ENCODE measurements around the gene HRC. TPM values are rescaled to one million over a fixed set of nuclear protein-coding genes. Genes with fewer than 3 reads are reported as not detected.

Gene HRC
- total RNA-seq, 1 donor from 2014 or later: not detected

- H3K4me3 ChIP-seq (ENCODE audit: low read depth, low read length): no peak overlapping the region
- DNase-seq (ENCODE audit: low read depth): no peak
- TF ChIP-seq CTCF (conservative IDR thresholded peaks at IDR 0.05; ENCODE audit: low read depth, low read length): no peak
Observed at GRCh38 chr19:49104229-49104864, 50.8 kb downstream of the HRC start.

- no peak for DNase-seq (ENCODE audit: low read depth)
- no peak for TF ChIP-seq CTCF (conservative IDR thresholded peaks at IDR 0.05; ENCODE audit: low read depth, low read length)
- no peak overlapping the region for H3K4me3 ChIP-seq (ENCODE audit: low read depth, low read length)
Observed at GRCh38 chr19:49103331-49104085, 51.7 kb downstream of the HRC start.

- no peak for DNase-seq (ENCODE audit: low read depth)
- no peak overlapping the region for H3K4me3 ChIP-seq (ENCODE audit: low read depth, low read length)
- TF ChIP-seq CTCF (conservative IDR thresholded peaks at IDR 0.05; ENCODE audit: low read depth, low read length): no peak
Observed at GRCh38 chr19:49102303-49102702, 52.9 kb downstream of the HRC start.

Other genes with a start within 250 kb of the HRC start
- gene DHDH, start 221.7 kb downstream of the HRC start, total RNA-seq: 0.07 and 0.35 TPM in 2 replicates
- 173 and 179 TPM in 2 replicates for gene BAX, start 200.5 kb downstream of the HRC start, total RNA-seq
- 1,293 and 2,420 TPM in 2 replicates for gene FTL, start 190.1 kb downstream of the HRC start, total RNA-seq
- 42.2 and 42.4 TPM in 2 replicates for gene GYS1, start 162.1 kb downstream of the HRC start, total RNA-seq
- gene RUVBL2, start 161.5 kb downstream of the HRC start, total RNA-seq: 212 and 389 TPM in 2 replicates
- 3.6 TPM in 1 of 2 replicates, not detected in the other for gene LHB, start 138.3 kb downstream of the HRC start, total RNA-seq
- gene CGB3, start 131.1 kb downstream of the HRC start, total RNA-seq: not detected in 2 replicates
- gene CGB2, start 123.5 kb downstream of the HRC start, total RNA-seq: not detected in 2 replicates
- not detected in 2 replicates for gene CGB1, start 118.5 kb downstream of the HRC start, total RNA-seq
- gene CGB5, start 111.5 kb downstream of the HRC start, total RNA-seq: not detected in 2 replicates
- 1.2 TPM in 2 replicates for gene CGB8, start 106.3 kb downstream of the HRC start, total RNA-seq
- gene CGB7, start 97.6 kb downstream of the HRC start, total RNA-seq: 0.36 and 1.8 TPM in 2 replicates
- 0.22 and 1.3 TPM in 2 replicates for gene NTF4, start 90.6 kb downstream of the HRC start, total RNA-seq
- gene KCNA7, start 82.7 kb downstream of the HRC start, total RNA-seq: not detected in 2 replicates
- 165 and 257 TPM in 2 replicates for gene SNRNP70, start 69.9 kb downstream of the HRC start, total RNA-seq
- 2.2 and 3.7 TPM in 2 replicates for gene LIN7B, start 41.0 kb downstream of the HRC start, total RNA-seq
- gene C19orf73, start 36.3 kb downstream of the HRC start, total RNA-seq: 2.7 and 10.3 TPM in 2 replicates
- 1.7 and 3.3 TPM in 2 replicates for gene PPFIA3, start 35.9 kb downstream of the HRC start, total RNA-seq
- gene TRPM4, start 2.4 kb upstream of the HRC start, total RNA-seq: 11.6 and 13.3 TPM in 2 replicates
- 0.07 and 0.29 TPM in 2 replicates for gene SLC6A16, start 169.8 kb upstream of the HRC start, total RNA-seq
- not detected in 2 replicates for gene CD37, start 180.0 kb upstream of the HRC start, total RNA-seq
- 74.5 and 89.5 TPM in 2 replicates for gene TEAD2, start 207.0 kb upstream of the HRC start, total RNA-seq
- 1.3 TPM in 1 of 2 replicates, not detected in the other for gene DKKL1, start 208.5 kb upstream of the HRC start, total RNA-seq
- gene KASH5, start 232.9 kb upstream of the HRC start, total RNA-seq: 0.06 TPM in 1 of 2 replicates, not detected in the other